GM23338 (cell line): Measurements from ENCODE around the gene IDH3B.

Experiments
- CTCF ChIP-seq, 2 experiments: fragments of 200-600 bp in 1 of 2; sonication (generic) in 1 of 2; conservative IDR thresholded peaks; 2 replicates each; pipeline versions ENCODE4 v1.5.1 to v1.6.1; 2016 to 2017; ENCODE audit warnings: antibody characterized with exemption in 2 of 2, low read depth in 2 of 2, mild to moderate bottlenecking in 2 of 2, moderate library complexity in 1 of 2
- ETS1 ChIP-seq: IDR thresholded peaks from 2 replicates; pipeline ENCODE4 v1.6.1; 2016; ENCODE audit warnings: antibody characterized with exemption
- EZH2 ChIP-seq: fragments of 200-600 bp; sonication (generic); IDR thresholded peaks from one replicate; pipeline ENCODE4 v1.8.0; 2017; ENCODE audit warnings: antibody characterized with exemption, mild to moderate bottlenecking, low read depth; ENCODE audit not compliant: unreplicated experiment
- EZH2phosphoT487 ChIP-seq: fragments of 200-600 bp; sonication (generic); IDR thresholded peaks from one replicate; pipeline ENCODE4 v1.8.1; 2018; ENCODE audit warnings: antibody characterized with exemption; ENCODE audit not compliant: unreplicated experiment
- POLR2AphosphoS5 ChIP-seq: IDR thresholded peaks from 2 replicates; pipeline ENCODE4 v1.6.1; 2016; ENCODE audit warnings: antibody characterized with exemption, low read depth
- REST ChIP-seq: IDR thresholded peaks from one replicate; pipeline ENCODE4 v1.6.1; 2018; ENCODE audit warnings: antibody characterized with exemption; ENCODE audit not compliant: unreplicated experiment
- ZNF331 ChIP-seq: fragments of 250-450 bp; sonication (Bioruptor Pico); IDR thresholded peaks from 2 replicates; pipeline ENCODE4 v1.5.0; 2020; ENCODE audit warnings: low read depth, mild to moderate bottlenecking, moderate library complexity

GRCh38 chr20:2707353-2708072 is 43.5 kb upstream of the IDH3B start:
- TF ChIP-seq EZH2phosphoT487 = no peak
- TF ChIP-seq POLR2AphosphoS5 = no peak
- TF ChIP-seq CTCF (conservative IDR thresholded peaks at IDR 0.05; ENCODE audit: low read depth in 2 of 2) = no peak
- TF ChIP-seq EZH2 = no peak
- no peak for TF ChIP-seq ZNF331 (CRISPR knock-in tag)
- TF ChIP-seq REST = no peak
- TF ChIP-seq ETS1 = no peak
